GM13977 (cell line): Measurements from ENCODE around the gene ZNF304.

Source experiments
- DNase-seq: peaks from one replicate; pipeline ENCODE4 v3.0.0; 2012; ENCODE audit warnings: low spot score
- in situ Hi-C: fragments of 300-500 bp; cut with MboI; formaldehyde crosslinking; loops from one replicate; pipeline ENCODE4 v1.12.0; 2022; ENCODE audit warnings: low sequenced_read_pairs, low pct_unique_long_range_greater_than_20kb, mixed read lengths, inconsistent platforms; ENCODE audit not compliant: unreplicated experiment
- TF ChIP-seq, protein P1 (sequence below): IDR thresholded peaks from 2 replicates; pipeline ENCODE4 v1.5.1; 2012; ENCODE audit warnings: mild to moderate bottlenecking, control low read depth; ENCODE audit not compliant: insufficient read depth; ENCODE audit errors: extremely low read depth, missing control alignments

The ZNF304 gene

DNA sequence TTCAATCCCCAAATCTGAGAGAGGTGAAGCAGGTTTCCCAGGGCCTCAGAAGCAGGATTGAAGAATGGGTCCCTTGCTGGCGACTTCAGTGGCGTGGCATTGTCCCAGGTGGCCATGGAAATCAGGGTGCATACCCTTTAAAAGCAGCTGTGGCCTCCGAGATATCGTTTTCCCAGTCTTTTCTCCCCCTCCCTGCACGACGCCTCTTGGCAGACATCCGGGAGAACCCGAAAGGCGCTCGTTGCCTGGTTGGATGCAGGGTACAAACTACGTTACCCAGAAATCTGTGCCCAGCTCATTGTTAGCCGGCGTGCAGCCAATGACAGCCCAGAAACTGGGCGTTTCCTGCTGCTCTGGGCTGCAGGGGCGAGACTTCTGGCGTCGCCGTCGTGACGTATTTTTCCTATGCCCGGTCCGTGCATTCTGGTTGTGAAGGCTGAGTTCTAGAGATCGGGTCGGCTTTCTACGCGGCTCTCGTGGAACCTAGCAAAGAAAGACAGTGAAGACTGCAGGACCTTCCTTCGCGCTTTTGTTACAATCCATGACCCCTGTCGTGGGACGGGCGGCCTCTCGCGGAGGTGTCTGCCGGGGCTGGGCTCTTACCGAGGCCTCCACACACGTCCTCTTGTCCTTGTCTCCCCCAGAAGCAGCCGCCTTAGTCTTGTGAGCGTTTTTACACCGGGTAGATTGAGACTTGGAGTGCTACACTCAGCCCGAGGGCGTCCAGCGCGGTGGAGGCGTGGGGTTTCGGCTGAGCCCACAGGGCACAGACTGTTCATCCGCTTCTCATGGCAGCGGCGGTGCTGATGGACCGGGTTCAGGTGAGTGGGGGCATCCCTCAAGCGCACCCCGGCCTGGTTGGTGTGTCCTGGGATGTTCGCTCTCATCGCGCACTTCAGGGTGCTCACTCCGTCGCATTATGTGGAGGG is at the start of gene ZNF304:
Gene ZNF304 (plus strand): TSS at position 395 of the 929 bp plus-strand sequence. CDS start 394 bp downstream, at position 789.
- DNase-seq = peak; percentile 91
- TF ChIP-seq, protein P1, sequence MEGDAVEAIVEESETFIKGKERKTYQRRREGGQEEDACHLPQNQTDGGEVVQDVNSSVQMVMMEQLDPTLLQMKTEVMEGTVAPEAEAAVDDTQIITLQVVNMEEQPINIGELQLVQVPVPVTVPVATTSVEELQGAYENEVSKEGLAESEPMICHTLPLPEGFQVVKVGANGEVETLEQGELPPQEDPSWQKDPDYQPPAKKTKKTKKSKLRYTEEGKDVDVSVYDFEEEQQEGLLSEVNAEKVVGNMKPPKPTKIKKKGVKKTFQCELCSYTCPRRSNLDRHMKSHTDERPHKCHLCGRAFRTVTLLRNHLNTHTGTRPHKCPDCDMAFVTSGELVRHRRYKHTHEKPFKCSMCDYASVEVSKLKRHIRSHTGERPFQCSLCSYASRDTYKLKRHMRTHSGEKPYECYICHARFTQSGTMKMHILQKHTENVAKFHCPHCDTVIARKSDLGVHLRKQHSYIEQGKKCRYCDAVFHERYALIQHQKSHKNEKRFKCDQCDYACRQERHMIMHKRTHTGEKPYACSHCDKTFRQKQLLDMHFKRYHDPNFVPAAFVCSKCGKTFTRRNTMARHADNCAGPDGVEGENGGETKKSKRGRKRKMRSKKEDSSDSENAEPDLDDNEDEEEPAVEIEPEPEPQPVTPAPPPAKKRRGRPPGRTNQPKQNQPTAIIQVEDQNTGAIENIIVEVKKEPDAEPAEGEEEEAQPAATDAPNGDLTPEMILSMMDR = no peak
- in situ Hi-C loops = no loop called here

DNA sequence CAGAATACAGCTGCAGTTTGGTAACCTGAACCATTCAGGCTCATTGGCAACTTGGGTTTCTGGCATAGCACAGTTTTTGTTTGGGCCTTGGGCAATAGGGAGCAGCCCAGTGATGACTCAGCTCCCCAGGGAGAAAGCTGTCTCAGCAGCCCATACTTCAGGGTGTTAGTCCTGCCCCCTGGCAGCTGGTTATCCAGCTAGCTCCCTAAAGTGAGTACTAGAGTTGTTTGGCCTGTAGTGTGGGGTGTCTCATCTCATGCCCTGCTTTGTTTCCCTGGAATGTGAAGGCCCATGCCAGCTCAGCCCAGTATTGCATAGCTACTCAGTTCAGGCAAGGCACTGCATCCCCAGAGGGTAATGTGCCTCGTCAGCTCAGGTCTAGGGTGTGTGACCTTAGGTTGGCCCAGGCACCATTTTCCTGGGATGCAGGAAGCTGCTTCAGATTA is 49.0 kb upstream of the ZNF304 start:
- no peak for DNase-seq
- TF ChIP-seq, protein P1 = no peak
- in situ Hi-C loops = no loop called here

DNA sequence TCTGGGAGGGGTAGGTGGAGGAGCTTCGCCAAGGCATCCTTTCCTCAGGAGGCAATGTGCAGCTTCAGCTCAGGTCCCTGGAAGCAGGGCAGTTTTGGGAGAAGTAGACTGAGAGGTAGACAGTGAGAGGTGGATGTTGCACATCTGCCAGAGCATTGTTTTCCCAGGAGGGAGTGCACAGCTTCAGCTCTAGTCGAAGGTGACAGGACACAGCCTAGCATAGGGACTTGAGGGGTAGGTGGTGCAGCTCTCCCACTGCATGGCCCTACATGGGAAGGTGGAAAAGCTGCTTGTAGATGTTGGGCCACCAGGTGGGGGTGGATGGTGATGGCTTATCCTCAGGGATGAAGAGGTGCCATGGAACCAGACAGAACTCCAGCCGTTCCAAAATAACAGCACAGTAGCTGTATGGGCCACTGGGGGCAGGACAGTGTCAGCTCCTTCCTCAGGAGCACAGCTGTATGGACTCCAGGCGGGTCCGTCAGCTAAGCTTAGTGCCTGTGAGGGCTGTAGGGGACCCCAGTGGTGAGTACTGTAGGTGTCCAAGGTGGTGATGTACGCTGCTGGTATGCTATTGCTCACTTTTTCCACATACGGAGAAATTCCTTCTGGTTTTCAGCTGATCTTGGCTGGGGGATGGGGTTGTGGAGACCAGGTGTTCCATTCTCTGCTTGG is 48.2 kb upstream of the ZNF304 start:
- no peak for DNase-seq
- TF ChIP-seq, protein P1 = no peak
- in situ Hi-C loops = no loop called here

DNA sequence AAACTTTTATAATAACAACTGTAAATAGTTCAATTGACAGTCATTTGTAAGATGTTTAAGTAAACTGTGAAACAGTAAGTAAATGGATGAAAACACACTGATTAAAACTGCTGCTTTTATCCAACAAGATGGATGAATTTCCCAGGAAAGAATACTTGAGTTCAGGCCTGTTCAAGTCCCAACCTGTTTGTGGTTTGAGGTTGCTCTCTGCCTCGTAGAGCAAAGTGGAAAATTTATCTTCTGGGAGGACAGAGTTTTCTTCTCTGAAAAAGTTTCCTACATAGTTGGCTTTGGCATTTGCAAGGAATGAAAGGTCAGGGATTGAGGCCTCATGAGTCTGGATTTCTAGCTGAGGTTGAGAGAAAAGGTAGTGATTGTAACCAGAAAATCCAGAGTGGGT is 46.0 kb upstream of the ZNF304 start:
- in situ Hi-C loops = no loop called here
- TF ChIP-seq, protein P1 = no peak
- DNase-seq = no peak

DNA sequence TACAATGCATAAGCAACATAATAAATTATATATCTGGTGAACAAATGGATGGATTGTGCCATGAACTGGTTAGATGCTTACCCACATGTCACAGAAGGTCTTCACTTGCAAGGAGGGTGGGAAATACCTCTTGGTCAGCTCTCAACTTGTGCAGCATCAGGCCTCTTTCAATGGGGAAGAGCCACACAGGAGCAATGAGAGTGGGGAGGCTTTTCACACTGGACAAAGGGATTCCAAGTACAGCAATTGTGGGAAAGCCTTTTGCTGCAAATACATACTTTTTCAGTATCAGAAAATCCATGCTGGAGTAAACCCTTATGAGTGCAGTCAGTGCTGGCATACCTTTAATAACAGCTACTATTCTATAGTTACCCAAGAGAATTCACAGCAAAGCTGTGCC is 42.6 kb upstream of the ZNF304 start:
- TF ChIP-seq, protein P1 = no peak
- in situ Hi-C loops = no loop called here
- DNase-seq = no peak

DNA sequence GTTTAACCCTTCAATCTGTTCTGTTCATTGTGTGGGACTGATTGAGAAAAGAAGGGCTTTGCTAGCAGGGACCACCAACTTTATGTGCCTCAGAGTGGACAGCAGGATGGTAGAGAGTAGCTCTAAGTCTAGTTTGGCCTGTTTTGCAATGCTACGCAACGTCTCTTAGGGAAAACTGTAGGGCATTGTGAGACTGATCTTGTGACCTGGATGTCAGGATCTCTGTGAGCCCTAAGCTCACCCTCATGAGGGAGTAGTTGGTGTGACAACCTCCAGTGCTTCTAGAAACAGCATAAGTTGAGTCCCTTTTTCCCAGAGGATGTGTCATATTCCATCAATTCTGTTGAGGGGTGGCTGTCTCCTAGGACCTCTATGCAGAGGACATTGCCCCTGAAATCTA is 40.3 kb upstream of the ZNF304 start:
- in situ Hi-C loops = no loop called here
- TF ChIP-seq, protein P1 = no peak
- DNase-seq = no peak
